Esophagus (tissue), 2 donors: ENCODE measurements around the gene MIPOL1. TPM values are rescaled to one million over a fixed set of nuclear protein-coding genes. Genes with fewer than 3 reads are reported as not detected.
"Not testable (repeated sequence)": the region's sequence is repeated elsewhere in the genome, so short reads cannot be mapped to it uniquely, and the experiment has no call there.

Experiments
- H3K27ac ChIP-seq, 2 donors: one replicate each; pipeline ENCODE4 v1.5.1; 2013; ENCODE audit warnings: low read depth in 2 of 2, mild to moderate bottlenecking in 2 of 2, inconsistent platforms in 1 of 2, low read length in 1 of 2, moderate library complexity in 1 of 2
- H3K27me3 ChIP-seq, 2 donors: one replicate each; pipeline ENCODE4 v1.6.1; 2013; ENCODE audit warnings: low read length in 2 of 2, control low read depth in 1 of 2, mild to moderate bottlenecking in 1 of 2; ENCODE audit not compliant: insufficient read depth in 2 of 2, control insufficient read depth in 1 of 2
- H3K36me3 ChIP-seq, 2 donors: one replicate each; pipeline ENCODE4 v1.6.1; 2013; ENCODE audit warnings: low read length in 1 of 2; ENCODE audit not compliant: control insufficient read depth in 2 of 2, insufficient read depth in 2 of 2
- H3K4me1 ChIP-seq, 2 donors: one replicate each; pipeline ENCODE4 v1.6.1; 2013; ENCODE audit warnings: low read length in 1 of 2; ENCODE audit not compliant: control insufficient read depth in 2 of 2, insufficient read depth in 2 of 2
- H3K4me3 ChIP-seq, 2 donors: one replicate each; pipeline ENCODE4 v1.5.1; 2013; ENCODE audit warnings: low read length in 2 of 2, mild to moderate bottlenecking in 2 of 2, low read depth in 1 of 2, moderate library complexity in 1 of 2
- H3K9me3 ChIP-seq, 2 donors: one replicate each; pipeline ENCODE4 v1.6.1; 2013; ENCODE audit warnings: mild to moderate bottlenecking in 2 of 2, low read depth in 1 of 2, low read length in 1 of 2, moderate library complexity in 1 of 2; ENCODE audit not compliant: control insufficient read depth in 2 of 2, insufficient read depth in 1 of 2
- WGBS, 2 donors: extraction: QIAGEN DNeasy Blood & Tissue Kit; methylation state at CpG; one replicate each; pipeline ENCODE4 v1.1.7; 2013; 5-methylcytosine and 5-hydroxymethylcytosine counted together
- polyA plus RNA-seq, 2 donors: library from polyadenylated mRNA; stranded (reverse); fragments of 200-250 nt; gene quantifications; one replicate each; pipeline ENCODE4 v1.2.3, GENCODE V29; 2013
- donor health status: healthy with polysubstance abuse.
- donor health status: Bipolar disorder and iron deficiency.

Gene MIPOL1
- polyA plus RNA-seq, 2 donors: 1.5 to 2.2 TPM

DNA sequence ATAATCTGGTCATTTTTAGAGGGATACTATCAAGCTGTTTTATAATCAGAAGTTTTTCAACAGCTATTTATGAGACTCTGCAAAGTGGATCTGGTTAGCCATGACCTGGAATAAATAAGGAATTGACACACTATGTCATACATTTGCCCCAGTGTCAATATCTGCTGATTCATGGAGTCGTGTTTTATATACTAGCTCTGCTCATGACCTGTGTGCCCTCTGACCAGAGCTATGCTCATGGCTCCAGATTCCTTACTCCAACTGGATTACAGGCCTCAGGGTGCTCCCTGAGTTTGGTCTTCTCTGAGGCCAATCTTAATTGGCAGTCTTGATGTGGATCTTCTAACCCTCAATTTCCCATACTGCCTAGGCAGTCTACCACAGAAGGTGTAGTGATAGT is 256.2 kb downstream of the MIPOL1 start:
- Histone ChIP-seq H3K27ac (no peak overlapping the region), H3K27me3 (no peaks in the 10 kb centered on the region), H3K9me3 (no peaks in the 10 kb centered on the region), H3K36me3 (no peaks in the 10 kb centered on the region), H3K4me1 (no peaks in the 10 kb centered on the region), H3K4me3 (no peak overlapping the region)
- WGBS, 2 donors: 77 to 80% methylated on average over 1 of the region's 1 CpG

DNA sequence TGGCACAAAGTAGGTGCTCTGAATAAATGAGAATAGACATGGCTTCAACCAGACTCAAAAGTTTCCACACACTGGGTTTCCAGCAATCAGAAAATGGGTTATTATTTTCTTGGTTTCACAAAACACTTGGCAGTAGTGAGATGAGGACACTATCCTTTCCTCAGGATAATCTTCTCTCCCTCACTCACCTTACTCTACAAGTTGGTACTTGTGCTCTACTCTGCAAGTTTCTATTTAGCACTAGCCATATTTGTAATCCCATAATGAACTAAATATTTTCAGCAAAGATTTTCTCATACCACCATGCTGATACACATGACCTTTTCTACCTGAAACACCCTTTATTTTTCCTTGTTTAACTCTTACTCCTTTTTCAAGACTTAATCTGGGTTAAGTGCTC is 259.6 kb downstream of the MIPOL1 start:
- H3K27me3 ChIP-seq: no peaks in the 10 kb centered on the region
- no peaks in the 10 kb centered on the region for H3K9me3 ChIP-seq
- no peak overlapping the region for H3K4me3 ChIP-seq
- H3K36me3 ChIP-seq: no peaks in the 10 kb centered on the region
- H3K4me1 ChIP-seq: no peaks in the 10 kb centered on the region
- no peak overlapping the region for H3K27ac ChIP-seq

DNA sequence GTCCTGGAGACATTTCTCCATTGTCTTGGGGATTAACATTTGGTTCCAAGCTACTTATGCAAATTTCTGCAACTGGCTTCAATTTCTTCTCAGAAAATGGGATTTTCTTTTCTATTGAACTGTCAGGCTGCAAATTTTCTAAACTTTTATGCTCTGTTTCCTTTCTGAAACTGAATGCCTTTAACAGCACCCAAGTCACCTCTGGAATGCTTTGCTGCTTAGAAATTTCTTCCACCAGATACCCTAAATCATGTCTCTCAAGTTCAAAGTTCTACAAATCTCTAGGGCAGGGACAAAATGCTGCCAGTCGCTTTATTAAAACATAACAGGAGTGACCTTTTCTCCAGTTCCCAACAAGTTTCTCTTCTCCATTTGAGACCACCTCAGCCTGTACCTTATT is 264.7 kb downstream of the MIPOL1 start:
- not testable (repeated sequence) for H3K27me3 ChIP-seq, H3K27ac ChIP-seq, H3K4me1 ChIP-seq, H3K36me3 ChIP-seq, H3K9me3 ChIP-seq, H3K4me3 ChIP-seq
- 94 to 95% methylated on average over 1 of the region's 1 CpG for WGBS, 2 donors

DNA sequence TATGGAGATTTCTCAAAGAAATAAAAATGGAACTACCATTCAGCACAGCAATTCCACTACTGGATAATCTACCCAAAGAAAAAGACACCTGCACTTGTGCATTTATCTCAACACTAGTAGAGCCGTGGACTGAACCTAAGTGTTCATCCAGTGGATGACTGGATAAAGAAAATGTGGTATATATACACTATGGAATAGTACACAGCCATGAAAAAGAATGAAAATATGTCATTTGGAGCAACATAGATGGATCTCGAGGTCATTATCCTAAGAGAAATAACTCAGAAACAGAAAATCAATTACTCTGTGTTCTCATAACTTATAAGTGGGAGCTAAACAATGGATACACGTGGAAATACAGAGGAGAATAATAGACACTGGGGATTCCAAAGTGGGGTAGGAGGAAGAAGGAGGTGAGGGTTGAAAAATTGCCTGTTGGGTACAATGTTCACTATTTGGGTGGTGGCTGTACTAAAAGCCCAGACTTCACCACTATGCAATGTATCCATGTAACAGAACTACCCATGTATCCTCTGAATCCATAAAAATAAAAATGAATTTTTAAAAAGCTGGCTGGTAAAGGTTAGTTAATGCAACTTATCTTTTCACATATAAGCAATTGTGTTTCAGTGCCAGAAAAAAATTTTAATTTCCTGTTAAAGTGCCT is 266.6 kb downstream of the MIPOL1 start:
- Histone ChIP-seq H3K9me3 (no peaks in the 10 kb centered on the region), H3K27me3 (no peaks in the 10 kb centered on the region), H3K36me3 (no peaks in the 10 kb centered on the region), H3K27ac (no peak overlapping the region), H3K4me1 (no peaks in the 10 kb centered on the region), H3K4me3 (no peak overlapping the region)
- WGBS, 2 donors: 87 to 92% methylated on average over 3 of the region's 3 CpGs

DNA sequence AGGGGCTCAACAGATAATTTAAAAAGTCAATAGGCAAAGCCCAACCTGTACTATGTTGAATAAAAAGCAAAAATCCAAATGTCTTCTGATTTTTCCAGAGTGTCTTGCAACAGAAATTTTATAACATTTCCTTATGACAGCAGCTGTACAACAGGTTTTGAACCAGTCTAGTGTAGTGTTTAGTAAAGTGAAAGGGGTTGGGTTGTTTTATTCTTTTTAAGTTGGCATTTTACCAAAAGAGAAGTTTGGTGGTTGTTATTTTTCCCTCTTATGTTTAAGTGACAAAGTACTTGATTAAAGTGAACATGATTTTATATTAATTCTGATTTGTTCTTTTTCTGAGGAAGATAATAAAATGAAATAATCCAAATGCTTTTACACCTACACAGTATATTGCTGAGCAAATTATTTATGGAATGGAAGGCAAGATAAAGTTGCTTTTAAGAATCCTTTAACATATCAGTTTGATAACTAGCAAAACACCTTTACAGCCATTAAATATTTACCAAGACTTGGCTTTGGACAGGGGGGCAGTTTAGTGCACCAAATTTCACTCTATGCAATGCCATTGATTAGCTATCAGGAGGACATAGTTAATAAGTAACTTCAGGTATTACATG is 268.4 kb downstream of the MIPOL1 start:
- H3K36me3 ChIP-seq: no peaks in the 10 kb centered on the region
- no peaks in the 10 kb centered on the region for H3K27me3 ChIP-seq
- H3K9me3 ChIP-seq: no peaks in the 10 kb centered on the region
- no peaks in the 10 kb centered on the region for H3K4me1 ChIP-seq
- peak overlapping the region in 1 of 2 donors; percentile 47 for H3K27ac ChIP-seq
- no peak overlapping the region for H3K4me3 ChIP-seq

DNA sequence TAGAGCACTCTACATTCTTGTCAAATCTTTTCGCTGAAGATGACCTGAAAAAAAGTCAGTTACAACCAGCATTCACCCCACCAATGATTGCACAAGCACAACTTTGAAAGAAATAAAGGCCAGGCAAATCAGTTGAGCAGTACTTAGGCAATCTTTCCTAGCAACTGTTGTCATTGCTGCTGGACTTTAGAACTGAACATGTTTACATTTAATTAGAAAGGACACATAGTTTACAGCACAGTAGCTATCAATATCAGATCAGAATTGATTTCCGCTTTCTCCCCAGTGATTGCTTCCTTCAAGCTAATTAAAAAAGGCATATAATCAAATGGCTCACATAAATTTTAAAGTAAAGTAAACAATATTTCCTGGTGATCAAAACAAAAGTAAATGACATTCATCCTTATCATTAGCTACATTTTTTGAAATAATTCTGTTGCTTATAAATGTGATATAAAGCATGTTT is 268.9 kb downstream of the MIPOL1 start:
- Histone ChIP-seq H3K4me3 (no peak overlapping the region), H3K9me3 (no peaks in the 10 kb centered on the region), H3K36me3 (no peaks in the 10 kb centered on the region), H3K27ac (peak overlapping the region in 1 of 2 donors; percentile 47), H3K27me3 (no peaks in the 10 kb centered on the region), H3K4me1 (no peaks in the 10 kb centered on the region)
- 53 to 85% methylated on average over 2 of the region's 2 CpGs for WGBS, 2 donors

DNA sequence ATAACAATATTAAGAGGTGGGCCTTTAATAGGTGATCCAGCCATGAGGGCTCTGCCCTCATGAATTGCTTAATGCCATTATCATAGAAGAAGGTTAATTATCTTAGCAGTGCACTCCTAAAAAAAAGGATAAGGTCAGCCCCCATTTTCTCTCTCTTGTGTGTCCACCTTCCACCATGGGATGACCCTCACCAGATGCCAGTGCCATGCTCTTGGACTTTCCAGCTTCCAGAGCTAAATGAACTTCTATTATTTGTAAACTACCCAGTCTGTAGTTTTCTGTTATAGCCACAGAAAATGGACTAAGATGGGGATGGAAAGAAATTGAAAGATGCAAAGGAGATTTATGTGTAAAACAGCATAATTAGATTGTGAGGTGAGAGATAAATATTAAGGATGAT is 271.9 kb downstream of the MIPOL1 start:
- Histone ChIP-seq H3K36me3 (no peaks in the 10 kb centered on the region), H3K9me3 (no peaks in the 10 kb centered on the region), H3K27me3 (no peaks in the 10 kb centered on the region), H3K4me1 (no peaks in the 10 kb centered on the region), H3K4me3 (no peak overlapping the region), H3K27ac (no peak overlapping the region)

DNA sequence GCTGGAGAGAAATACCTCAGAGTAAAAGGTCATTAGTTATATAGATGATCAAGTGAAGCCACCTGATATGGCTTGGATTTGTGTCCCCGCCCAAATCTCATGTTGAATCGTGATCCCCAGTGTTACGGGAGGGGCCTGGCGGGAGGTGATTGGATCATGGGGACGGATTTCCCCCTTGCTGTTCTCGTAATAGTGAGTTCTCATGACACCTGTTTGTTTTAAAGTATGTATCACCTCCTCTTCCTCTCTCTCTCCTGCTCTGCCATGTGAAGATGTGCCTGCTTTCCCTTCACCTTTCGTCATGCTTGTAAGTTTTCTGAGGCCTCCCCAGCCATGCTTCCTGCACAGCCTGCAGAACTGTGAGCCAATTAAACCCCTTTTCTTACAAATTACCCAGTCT is 272.5 kb downstream of the MIPOL1 start:
- no peaks in the 10 kb centered on the region for H3K9me3 ChIP-seq
- no peak overlapping the region for H3K4me3 ChIP-seq
- no peaks in the 10 kb centered on the region for H3K4me1 ChIP-seq
- H3K27ac ChIP-seq: no peak overlapping the region
- no peaks in the 10 kb centered on the region for H3K36me3 ChIP-seq
- no peaks in the 10 kb centered on the region for H3K27me3 ChIP-seq
- 88 to 92% methylated on average over 7 of the region's 7 CpGs for WGBS, 2 donors

DNA sequence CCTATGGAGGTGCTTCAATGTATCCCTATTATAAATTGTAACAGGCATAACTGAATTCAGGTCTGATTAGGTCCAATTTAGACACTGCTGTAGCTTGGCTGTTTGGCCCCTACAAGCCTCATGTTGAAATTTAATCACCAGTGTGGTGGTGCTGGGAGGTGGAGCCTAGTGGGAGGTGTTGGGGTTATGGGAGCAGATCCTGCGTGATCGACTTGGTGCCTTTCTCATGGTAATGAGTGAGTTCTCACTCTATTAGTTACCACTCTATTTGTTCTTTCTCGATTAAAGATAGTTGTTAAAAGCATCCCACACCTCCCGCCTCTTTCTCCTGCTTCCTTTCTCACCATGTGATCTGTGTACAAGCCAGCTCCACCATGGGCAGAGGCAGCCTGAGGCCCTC is 275.2 kb downstream of the MIPOL1 start:
- Histone ChIP-seq H3K36me3 (peaks cover 0 to 3% of the 10 kb centered on the region in 2 donors), H3K9me3 (no peaks in the 10 kb centered on the region), H3K27me3 (no peaks in the 10 kb centered on the region), H3K27ac (no peak overlapping the region), H3K4me3 (no peak overlapping the region), H3K4me1 (no peaks in the 10 kb centered on the region)
- 67 to 76% methylated on average over 4 of the region's 4 CpGs for WGBS, 2 donors

DNA sequence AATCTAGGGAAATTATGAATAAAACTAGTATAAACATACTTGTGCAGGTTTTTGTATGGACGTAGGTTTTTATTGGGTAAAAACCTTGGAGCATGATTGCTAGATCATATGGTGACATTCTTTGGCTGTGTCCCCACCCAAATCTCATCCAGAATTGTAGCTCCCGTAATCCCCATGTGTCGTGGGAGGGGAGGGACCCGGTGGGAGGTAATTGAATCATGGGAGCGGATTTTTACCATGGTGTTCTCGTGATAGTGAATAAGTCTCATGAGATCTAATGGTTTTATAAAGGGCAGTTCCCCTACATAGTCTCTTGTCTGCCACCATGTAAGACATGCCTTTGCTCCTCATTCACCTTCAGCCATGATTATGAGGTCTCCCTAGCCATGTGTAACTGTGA is 276.5 kb downstream of the MIPOL1 start:
- WGBS, 2 donors: 94 to 96% methylated on average over 6 of the region's 6 CpGs
- H3K36me3 ChIP-seq: peaks cover 0 to 3% of the 10 kb centered on the region in 2 donors
- H3K9me3 ChIP-seq: no peaks in the 10 kb centered on the region
- no peak overlapping the region for H3K27ac ChIP-seq
- H3K4me3 ChIP-seq: no peak overlapping the region
- H3K4me1 ChIP-seq: no peaks in the 10 kb centered on the region
- H3K27me3 ChIP-seq: no peaks in the 10 kb centered on the region
